ENCODE data around the gene ETNK2.

ETNK2 gene

DNA sequence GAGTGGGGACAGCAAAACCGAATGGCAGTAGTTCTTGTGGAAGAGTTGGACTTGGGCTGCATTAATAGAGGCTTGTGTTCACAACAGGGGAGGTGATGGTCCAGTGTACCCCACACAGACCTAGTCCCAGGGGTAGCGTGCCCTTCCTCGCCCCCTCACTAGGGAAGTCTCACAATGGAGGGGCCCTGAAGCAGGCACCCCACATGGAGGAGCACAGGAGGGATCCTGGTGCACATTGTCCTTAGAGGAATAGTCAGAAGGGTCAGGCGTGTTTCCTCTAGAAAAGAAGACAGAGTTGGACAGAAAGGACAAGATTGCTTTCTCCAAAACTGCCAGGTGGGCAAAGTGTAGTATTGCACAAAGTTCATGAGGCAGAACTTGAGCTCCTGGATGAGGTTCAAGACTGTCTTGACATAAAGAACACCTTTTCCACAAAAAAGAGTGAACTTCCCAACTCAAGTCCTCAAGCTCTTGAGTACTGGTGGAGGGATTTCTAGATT lies 23.3 kb downstream of the ETNK2 start:
- DNase-seq (ENCODE audit: low spot score) = no peak

DNA sequence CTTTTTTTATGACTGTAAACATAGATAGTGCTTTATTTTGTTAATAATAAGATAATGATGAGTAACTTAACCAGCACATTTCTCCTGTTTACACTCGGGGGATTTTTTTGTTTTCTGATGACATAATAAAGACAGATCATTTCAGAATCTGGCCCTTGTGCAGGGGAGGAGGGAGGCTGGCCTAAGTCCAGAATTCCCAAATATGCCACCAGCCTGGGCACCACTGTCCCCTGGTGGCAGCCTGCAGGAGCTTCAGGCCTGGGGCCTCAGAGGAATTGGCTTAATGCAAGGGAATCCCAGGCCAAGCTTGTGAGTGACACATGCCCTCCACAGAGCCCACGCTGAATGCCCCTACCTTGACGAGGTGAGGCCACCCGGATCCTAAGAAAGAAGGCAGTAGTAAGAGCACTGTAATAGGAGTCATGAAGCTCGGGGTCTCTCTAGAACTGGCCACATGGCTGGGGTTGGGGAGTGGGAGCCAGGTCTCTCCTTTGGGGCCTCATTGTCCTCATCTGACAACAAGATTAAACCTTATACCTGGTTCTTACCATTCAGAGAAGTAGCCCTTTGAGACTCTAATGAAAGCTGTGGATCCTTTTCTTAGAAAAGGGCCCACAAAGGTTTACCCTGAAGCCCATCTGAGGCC lies 24.1 kb downstream of the ETNK2 start:
- DNase-seq (ENCODE audit: low spot score) = peak; percentile 29

DNA sequence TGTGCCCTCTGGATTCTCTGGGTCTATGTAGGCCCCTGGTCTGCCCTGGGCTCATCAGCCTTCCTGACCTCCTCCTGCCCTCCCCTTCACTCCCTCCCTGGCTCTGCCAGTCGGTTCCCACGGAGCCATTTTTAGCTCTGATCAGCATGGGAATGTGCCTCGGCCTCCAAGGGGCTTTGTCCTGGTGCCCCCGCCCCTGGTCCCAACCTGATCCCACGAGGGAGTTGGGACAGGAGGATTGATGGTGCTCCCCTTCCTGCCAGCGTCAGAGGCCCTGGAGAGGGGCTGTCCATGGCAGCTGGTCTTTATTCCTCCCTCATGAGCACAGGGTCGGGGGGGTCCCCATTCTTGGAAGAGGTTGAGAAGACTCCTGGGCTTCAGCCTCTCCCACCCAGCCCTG lies 24.9 kb downstream of the ETNK2 start:
- no peak for DNase-seq (ENCODE audit: low spot score)

DNA sequence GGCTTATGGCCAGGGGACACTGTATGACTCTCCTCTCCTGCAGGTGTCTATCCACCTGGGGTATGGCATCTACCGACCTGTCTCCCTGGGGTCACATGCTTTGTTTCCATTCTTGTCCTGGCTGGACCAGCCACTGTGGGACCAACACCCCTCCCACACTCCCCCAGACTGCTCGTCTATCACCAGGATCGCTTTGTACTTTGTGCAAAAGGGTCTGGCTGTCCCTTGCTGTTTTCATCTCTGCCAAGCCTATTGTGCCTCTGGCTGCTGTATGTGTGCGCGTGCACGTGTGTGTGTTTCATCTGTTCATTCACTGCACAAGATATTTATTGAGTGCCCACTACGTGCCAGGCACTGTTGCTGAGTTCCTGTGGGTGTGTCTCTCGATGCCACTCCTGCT lies 25.5 kb downstream of the ETNK2 start:
- no peak for DNase-seq (ENCODE audit: low spot score)

DNA sequence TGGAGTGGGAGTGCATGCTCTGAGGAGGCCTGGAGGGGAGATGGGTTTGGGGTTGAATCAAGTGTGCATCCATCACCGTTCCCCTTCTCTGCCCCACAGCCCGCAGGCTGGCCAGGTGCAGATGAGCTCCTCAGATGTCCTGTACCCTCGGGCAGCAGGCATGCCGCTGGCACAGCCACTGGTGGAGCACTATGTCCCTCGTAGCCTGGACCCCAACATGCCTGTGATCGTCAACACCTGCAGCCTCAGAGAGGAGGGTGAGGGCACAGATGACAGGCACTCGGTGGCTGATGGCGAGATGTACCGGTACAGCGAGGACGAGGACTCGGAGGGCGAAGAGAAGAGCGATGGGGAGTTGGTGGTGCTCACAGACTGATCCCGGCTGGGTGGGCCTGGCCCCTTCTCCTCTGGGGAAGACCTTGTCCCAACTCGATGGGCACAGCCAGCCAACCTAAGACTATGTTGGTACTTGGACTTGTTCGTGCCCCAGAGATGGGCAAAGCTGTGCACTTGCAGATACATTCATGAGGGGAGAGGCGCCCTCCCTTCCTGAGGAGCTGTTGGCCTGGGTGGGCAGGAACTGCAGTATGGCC lies 26.0 kb downstream of the ETNK2 start:
- no peak for DNase-seq (ENCODE audit: low spot score)

DNA sequence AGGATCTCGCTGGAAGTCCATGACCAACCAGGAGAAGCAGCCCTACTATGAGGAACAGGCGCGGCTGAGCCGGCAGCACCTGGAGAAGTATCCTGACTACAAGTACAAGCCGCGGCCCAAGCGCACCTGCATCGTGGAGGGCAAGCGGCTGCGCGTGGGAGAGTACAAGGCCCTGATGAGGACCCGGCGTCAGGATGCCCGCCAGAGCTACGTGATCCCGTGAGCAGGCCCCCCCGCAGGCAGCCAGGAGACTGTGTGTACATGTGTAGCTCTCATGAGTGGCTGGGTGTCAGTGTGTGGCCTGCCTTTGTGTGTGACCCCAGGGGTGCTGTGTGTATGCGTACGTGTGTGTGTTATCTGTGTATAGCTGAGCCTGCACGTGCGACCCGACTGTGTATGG lies 27.2 kb downstream of the ETNK2 start:
- DNase-seq (ENCODE audit: low spot score) = no peak

DNA sequence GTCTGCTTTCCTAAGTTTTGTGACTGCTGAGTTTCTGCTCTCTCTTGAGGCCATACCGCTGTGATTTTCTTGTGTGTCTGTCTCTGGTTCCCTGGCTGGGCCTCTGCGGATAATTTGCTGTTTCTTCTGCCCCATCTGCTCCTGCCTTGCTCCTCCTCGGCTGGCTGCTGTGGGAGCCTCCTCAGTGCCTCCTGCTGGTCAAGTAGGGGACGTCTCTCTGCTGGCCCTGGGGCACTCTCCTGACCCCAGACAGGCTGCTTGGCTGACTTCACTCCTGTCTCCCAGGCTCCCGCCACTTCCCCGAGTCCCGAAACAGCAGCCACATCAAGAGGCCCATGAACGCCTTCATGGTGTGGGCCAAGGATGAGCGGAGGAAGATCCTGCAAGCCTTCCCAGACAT lies 28.5 kb downstream of the ETNK2 start:
- no peak for DNase-seq (ENCODE audit: low spot score)

DNA sequence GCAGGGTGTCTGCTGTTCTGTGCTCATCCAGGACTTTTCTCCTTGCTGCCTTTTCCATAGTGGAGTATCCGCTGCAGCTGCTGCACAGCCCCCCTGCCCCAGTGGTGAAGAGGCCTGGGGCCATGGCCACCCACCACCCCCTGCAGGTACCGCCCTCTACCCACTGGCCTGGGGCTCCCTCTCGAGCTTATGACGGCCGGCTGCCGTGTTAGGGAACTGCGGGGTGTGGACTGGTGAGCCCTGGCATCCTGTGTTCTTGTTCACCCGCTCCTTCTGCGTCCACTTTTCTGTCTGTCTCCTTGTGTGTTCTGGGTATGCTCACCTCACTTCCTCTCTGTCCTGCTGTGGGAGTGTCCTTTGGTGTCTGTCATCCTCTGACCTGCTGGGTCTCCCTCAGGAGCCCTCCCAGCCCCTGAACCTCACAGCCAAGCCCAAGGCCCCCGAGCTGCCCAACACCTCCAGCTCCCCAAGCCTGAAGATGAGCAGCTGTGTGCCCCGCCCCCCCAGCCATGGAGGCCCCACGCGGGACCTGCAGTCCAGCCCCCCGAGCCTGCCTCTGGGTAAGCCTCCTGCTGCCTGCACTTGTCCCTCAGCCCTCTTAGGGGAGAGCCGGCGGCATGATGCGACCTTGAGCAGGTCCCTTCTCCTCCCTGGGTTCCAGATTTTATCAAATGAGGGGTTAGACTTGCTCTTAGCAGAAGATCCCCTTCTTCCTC lies 29.8 kb downstream of the ETNK2 start:
- DNase-seq (ENCODE audit: low spot score) = no peak

DNA sequence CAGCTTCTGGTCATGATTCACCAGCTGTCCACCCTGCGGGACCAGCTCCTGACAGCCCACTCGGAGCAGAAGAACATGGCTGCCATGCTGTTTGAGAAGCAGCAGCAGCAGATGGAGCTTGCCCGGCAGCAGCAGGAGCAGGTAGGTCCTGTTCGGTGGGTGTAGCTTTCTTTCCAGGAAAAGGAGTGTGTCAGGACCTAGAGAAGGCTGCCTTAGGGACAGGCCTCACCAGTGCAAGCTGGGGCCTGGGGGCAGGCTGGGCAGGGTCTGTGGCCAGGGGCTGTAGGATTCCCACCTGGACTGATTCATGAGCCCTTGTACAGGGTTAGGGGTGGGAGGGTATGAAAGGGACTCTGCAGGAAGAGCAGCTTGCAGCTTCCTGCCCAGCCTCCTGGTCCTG lies 35.3 kb downstream of the ETNK2 start:
- no peak for DNase-seq (ENCODE audit: low spot score)

DNA sequence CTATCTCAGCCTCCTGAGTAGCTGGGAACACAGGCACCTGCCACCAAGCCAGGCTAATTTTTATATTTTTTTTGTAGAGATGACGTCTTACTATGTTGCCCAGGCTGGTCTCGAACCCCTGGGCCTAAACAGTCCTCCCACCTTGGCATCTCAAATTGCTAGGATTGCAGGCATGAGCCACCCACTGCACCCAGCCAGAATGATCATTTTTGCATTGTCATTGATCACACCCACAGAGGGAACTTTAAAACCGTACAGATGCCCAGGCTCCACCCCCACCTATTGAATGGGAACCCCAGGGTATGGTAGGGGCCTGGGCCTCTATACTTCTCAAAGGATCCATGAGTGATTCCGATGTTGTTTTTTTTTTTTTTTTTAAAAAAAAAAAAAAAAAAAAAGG lies 36.7 kb downstream of the ETNK2 start:
- DNase-seq (ENCODE audit: low spot score) = no peak

DNA sequence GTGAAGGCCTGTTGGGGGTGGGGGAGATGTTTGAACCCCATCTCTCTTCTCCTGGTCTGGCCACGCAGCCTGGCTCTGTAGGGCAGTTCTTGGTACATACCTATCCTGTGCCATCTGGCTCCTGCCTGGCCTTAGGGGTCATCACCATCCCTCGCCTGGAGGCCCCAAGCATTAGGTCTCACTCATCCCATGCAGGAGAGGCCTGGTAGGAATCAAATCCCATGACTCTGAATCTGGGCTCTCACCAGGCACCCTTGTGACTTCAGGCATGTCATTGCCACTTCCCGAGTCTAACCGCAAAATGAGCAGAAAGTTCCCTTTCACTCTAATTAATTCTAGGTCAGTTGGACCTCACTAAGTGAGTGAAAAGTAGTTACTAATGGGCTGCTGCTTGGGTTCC lies 37.2 kb downstream of the ETNK2 start:
- no peak for DNase-seq (ENCODE audit: low spot score)

DNA sequence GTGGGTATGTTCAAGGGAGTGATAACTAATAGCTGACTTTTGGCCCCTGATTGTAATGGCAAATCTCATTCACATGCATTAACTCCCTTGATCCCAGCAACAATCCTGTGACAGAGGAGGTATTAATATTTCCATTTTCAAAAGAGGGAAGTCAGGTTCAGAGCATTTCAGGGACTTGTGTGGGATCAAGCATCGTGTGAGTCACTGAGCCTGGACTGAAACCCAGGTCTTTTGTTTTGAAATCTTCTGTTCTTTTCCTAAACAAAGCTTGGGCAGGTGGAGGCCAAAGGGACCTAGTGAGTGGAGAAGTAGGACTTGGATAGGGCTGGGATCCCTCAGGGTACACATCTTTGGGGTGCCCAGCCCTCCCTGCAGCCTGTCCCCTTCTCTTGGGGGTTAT lies 37.9 kb downstream of the ETNK2 start:
- no peak for DNase-seq (ENCODE audit: low spot score)

DNA sequence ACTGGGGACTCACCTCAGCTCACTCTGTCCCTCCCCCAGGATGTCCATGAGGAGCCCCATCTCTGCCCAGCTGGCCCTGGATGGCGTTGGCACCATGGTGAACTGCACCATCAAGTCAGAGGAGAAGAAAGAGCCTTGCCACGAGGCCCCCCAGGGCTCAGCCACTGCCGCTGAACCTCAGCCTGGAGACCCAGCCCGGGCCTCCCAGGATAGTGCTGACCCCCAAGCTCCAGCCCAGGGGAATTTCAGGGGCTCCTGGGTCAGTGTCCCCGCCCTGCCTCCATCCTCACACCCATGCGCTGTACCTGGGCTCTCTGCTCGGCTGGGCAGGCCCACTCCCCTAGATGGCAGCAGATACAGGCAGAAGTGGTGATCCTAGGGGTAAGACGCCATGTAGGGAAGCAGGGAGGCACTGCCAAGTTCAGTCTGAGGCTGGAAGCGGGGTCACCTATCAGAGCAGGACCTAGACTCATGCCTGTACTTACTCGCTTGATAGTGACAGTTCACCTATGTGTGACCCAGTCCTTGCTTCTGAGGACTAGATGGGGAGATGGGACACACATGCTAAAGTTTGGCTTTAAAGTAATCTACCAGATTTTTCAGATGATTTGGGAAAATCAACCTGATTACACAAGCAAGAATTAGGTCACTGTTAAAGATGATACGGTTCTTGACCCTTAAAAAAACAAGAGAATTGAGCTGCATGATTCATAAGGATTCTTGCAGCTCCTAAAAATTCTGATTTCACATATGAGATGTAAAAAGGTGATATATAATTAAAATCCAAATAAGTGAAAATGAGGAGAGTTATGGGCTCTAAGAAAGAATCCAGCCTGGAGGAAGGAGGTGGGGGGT lies 38.7 kb downstream of the ETNK2 start:
- DNase-seq (ENCODE audit: low spot score) = no peak

DNA sequence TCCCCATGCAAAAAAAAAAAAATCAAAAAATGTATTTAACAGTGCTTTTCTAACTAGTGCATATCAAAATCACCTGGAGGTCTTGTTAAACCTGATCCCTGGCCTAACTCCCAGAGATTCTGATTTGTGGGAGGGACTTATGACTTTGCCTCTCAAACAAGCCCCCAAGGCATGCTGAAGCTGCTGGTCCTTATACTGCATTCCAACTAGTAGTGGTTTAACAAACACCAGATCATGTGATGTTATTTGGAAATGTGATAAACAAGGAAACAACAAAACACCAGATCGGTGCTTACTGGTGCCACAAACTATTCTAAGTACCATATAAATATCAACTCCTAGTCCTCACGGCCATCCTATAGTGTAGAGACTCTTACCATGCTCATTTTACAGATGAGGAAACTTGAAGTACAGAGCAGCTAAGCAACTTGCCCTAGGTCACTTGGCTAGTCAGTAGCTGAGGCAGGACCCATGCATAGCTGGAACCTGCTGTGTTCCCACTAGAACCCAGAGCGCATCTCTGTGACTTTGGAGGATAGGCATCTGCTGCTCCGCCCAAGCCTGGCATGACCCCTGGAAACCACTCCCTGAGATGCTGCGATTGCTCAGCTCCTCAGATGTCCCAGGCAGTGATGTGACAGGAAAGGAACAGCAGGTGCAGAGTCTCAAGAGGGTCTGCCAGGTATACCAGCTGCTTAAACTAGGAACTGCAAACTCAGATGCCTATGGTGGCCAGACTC lies 40.8 kb downstream of the ETNK2 start:
- no peak for DNase-seq (ENCODE audit: low spot score)

DNA sequence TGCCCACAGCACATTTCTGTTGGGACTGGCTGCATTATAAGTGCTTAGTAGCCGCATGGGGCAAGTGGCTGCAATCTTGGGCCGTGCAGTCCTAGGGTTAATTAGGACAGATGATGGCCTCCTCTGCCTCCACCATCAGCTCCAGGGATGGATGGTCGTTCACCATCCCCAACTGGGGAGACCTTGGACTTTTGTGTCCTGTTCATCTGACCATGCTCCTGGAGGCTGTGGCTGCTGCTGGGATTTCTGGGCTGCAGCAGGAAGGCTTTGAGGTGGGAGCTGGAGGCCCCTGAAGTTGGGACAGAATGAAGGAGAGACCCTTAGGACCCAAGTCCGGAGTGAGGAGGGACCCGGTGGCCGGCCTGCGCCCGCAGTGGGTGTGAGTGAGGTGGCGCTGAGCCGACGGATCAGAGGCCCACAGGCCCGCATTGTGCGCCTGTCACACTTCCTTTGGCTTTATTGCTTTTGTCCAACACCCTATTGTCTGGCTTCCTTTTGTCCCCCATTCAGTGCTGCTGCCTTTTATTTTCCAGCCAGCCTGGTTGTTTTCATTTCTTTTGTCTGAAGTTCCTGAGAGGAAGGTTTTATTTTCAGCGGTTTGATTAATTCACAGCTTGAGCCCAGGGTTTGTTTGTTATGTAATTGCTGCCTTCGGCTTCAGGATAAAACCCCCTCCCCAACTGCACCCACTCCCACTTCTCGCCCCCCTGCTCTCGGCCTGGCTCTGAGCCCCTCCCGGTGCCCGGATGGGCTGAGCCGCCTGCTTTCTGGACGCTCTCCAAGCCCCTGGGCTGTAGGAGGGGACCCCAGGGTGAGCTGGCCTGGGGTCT lies 43.3 kb downstream of the ETNK2 start:
- no peak for DNase-seq (ENCODE audit: low spot score)

DNA sequence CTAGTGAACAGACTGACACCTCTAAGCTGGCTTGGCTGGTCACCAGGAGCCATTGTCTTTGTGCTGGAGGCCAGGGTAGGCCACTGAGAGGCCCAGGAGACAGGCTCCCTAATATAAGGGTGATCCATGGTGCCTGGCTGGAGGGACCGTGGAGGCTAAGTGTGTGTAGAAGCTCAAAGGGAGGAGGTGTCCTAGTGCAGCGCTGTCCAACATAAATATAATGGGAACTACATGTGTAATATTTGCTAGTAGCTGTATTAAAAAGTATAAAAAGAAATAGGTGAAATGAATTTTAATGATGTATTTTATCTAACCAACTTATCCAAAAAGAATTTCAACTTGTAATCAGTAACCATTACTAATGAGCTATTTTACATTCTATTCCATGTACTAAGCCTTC lies 44.0 kb downstream of the ETNK2 start:
- DNase-seq (ENCODE audit: low spot score) = no peak

DNA sequence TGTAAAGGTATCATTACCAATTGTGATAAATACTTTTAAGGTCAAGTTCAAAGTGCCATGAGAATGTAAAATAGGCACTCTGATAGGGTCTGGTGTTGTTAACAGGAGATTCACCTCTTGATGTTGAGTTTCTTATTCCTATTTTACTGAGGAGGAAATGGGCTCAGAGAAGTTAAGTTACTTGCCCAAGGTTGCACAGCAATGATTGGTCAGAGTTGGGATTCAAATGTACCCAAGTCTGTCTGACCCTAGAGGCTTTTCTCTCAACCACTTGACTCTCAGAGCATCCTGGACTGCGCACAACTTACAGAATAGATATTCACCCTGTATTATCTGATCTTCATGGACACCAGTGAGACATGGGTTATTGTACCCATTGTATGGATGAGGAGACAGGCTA lies 45.0 kb downstream of the ETNK2 start:
- no peak for DNase-seq (ENCODE audit: low spot score)

DNA sequence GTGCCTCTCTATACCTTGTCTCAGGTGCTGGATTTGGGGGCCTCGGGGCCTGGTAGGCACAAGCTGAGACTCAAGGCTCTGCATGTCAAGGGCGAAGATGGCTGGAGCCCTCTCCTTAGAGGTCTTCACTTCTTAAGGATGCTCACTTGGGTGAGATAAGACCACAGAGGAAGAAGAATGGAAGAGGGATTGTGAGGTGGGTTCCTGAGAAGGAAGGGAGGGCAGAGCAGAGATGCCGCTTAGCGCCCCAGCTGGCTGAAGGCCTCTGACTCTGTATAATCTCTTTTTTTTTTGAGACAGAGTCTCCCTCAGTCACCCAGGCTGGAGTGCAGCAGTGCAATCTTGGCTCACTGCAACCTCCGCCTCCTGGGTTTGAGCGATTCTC lies 46.7 kb downstream of the ETNK2 start:
- no peak for DNase-seq (ENCODE audit: low spot score)

DNA sequence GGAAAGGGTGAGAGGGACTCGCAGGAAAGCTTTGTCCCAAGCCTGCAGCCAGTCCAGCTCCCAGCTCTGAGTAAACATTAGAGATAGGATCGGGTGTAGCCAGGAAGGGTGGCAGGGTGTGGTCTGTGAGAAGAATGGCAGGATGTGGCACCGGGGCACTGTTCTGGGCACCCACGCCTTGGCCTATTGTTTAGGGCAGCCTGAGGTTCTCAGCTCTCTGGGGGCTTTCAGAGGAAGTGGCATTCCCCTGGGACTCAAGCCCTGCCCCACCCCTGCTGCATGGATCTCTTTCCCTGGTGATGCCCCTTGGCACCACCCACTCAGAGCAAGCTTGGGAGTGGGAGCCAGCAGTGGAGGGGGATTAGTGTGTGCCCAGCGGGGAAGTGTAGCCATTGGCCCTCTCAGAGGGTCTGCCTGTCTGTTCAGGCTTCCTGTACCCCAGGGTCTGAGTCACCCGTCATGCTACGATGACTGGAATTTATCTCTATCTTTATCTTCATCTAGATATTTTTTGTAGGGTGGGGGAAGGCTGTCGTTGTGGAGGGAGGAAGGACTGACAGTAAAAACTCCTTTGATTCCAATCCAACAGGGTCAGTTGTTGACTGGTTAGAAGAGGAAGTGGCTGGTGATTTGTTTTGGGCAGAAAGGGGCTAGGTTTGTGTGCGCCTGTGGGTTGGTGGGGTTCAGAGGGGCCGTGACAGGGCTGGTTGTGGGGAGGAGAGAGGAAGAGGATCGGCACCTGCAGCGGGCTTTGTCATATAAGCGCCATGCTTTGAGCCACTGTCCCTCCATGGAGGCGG lies 47.3 kb downstream of the ETNK2 start:
- DNase-seq (ENCODE audit: low spot score) = no peak

DNA sequence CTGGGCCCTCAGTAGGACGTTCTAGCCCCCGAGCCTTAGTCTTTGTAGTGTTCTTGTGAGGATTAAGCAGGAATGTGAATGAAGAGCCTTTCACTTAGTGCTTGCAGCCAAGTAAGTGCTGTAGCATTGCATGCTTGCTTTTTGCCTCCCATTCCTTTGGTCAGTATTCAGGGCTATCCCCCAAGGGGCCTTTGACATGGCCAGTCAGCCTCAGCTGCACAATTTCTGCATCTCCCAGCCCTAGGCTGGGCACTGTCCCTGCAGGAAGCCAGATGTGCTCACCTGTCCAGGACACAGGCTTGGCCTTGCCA lies 48.5 kb downstream of the ETNK2 start:
- no peak for DNase-seq (ENCODE audit: low spot score)
